Gastrocnemius medialis (tissue), 4 donors: Measurements from ENCODE around the gene ENO4.

ENCODE experiments used
- CTCF ChIP-seq, 5 experiments: fragments of 450-650 bp in 3 of 5; fragments of 200-600 bp in 2 of 5; sonication (generic) in 2 of 5; IDR thresholded peaks in 4 of 5; conservative IDR thresholded peaks in 1 of 5; 1 replicate in 4 of 5; 2 replicates in 1 of 5; pipeline ENCODE4 v1.5.1; 2016 to 2019; ENCODE audit warnings: antibody characterized with exemption in 5 of 5, mild to moderate bottlenecking in 3 of 5, moderate library complexity in 3 of 5
- POLR2A ChIP-seq, 2 donors: fragments of 450-650 bp; IDR thresholded peaks; one replicate each; pipeline ENCODE4 v1.6.1; 2017; ENCODE audit warnings: antibody characterized with exemption in 2 of 2, mild to moderate bottlenecking in 2 of 2, moderate library complexity in 2 of 2

DNA sequence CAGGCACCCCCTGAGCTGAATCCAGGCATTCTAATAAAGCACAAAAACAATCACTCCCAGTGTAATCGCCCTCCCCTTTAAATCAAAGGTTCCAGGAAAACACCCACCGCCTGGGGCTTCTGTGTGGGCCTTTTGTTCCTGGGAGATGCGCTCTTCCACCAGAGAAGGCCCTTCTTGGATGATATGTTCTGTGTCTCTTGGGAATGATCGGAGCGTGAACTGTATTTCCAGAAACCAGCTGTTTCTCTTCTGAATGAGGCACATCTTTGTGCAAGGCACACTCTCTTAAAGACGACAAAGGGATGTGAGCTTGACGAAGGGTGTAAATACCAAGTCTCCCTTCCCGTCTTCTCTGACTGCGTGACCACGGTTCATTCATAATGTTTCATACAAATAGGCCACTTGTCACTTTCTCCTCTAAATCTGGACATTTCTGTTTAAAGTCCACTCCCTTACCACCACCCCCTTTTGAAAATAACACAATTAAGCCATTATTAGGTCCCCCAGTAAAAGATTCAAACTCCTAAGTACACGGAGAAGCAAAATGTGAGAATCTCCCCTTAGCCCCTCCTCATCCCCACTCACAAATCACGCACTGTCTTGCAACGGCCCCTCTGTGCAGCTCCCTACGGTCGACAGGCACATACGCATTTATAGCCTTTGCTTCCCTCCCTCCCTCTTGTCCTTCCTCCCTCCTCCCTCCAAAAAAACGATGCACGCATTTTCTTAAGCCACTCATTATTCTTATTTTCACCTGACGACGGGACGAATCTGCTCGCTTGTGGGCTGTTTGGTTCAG lies 45.6 kb upstream of the ENO4 start:
- TF ChIP-seq CTCF (IDR thresholded peaks at IDR 0.05 in 4 of 5, conservative IDR thresholded peaks at IDR 0.05 in 1 of 5) (no peak), POLR2A (IDR thresholded peaks at IDR 0.05) (no peak)
